Effector CD4-positive, alpha-beta T cell (primary cell): ENCODE measurements around the gene CTDP1.

Experiments used
- DNase-seq: peaks from one replicate; pipeline ENCODE4 v3.0.0-alpha.2; 2020

Gene CTDP1

DNA sequence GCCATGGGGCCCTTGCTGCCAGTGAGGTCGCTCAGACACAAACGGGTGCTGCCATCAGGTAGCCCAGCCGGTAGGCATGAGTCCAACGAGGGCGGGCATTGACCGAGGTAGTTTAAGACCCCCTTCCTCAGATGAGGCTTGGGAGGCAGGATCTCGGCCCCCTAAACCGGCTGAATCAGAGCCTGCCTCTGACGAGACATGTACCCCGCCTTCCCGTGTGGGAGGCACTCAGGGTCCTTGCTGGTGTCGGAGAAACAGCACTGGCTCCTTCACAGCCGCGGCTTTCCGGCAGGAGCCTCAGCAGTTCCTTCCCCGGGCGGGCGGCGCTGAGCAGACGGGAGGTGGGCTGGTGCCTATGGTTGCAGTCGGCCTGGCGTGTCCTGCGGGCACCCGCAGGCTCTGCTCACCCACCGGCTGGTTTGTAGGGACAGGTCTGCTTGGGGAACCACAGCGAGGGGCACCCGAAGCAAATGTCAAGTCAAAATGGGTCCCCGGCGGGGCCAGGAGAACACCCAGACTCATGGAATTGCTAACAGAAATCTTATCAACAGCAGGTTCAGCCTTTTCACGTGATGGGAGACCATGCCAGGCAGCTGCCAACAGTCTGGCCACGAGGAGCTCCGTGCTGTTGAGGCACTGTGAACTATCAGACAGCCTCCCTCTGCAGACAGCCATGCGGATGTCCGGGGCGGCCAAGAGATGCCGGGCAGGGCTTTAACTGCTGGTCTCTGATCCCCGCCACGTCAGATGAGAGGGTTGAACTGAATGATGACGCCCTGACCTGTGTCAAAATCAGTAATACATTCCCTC lies 121.0 kb downstream of the CTDP1 start:
- no peak for DNase-seq

DNA sequence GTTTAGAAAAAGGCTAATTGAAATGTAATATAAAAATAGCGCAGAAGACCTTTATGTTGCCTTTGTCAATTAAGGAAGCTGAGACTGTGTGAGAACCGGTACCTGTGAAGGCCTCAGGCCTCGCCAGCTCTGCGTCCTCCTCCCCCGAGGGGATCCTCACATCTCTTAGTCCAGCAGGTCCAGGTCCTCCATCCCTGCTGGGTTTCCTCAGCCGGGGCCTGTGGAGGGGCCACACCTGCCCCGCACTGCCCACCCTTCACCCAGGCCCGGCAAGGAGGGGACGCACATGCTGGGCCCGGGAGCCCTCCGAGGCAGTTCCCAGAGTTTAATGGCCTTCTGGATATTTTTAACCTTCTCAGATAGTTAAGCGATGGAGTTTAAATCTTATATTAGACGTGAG lies 121.6 kb downstream of the CTDP1 start:
- no peak for DNase-seq

DNA sequence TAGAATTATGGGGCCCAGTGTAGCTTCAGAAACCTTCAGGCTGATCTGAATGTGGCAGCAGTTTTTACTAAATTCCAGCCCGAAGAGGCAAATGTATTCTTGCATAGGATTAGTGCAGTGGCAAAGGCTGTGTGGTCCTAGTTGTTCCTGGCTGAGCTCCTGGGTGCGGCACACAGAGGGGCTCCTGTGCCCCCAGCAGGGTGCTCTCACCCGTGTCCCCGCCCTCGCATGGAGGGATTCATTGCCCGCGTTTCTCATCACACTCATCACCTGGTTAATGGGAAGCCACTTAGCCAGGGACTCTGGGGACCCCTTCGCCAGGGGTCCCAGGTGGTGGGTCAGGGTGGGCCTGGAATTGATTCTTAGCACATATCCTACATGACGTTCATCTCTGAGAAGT lies 122.0 kb downstream of the CTDP1 start:
- DNase-seq, result no peak

DNA sequence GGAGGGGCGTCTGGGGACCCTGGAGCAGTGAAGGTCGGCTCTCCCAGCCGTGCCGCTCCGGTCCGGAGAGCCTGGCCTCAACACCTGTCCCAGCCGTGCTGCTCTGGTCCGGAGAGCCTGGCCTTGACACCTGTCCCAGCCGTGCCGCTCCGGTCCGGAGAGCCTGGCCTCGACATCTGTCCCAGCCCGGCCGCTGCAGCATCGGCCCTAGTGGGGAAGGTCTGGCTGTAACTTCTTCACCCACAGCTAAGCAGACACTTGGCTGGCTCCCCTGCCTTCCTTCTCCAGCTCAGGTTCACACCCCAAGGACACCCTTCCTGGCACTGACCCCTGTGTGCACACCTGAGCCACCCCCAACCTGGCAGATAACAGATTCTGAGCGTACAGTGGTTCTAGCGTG lies 122.7 kb downstream of the CTDP1 start:
- no peak for DNase-seq

DNA sequence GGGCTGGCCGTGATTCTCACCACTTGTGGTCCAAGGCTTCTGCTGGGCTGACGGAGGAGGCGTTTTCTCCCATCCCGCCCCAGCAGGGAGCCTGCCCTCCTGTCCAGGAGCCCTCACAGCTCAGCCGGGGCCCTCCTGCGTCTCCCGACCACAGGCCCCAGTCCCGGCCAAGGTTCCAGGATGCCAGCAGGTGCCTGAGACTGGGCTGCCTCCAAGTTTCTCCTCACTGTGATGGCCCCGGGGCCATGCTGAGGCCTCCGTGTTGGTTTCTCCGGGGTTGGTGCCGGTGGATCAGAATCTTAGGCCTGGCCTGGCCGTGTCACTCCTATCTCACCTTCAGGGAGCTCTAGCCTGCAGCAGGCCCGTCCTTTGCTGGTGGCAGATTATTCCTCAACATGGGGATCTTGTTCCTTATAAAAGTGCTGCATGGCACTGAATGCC lies 124.0 kb downstream of the CTDP1 start:
- no peak for DNase-seq
